ENCODE results near the gene MADD.

DNA sequence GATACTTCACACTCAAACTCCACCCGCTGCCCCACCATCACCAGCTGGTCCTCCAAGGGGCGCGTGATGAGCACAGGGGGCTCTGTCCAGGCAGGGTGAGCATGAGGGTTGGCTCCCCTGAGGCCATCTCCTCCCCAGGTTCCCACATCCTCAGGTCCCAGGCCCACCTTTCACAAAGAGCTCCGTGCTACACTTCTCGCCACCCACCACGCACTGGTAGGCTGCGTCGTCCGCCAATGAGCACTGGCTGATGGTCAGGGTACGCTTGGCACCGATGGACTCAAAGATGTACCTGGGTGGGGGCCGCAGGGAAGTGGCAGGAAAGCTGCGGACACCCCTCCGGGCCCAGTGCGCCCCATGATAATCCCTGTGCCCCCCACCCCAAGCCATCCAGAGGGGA, 72.9 kb downstream of the MADD start:
- TF ChIP-seq, protein P1, sequence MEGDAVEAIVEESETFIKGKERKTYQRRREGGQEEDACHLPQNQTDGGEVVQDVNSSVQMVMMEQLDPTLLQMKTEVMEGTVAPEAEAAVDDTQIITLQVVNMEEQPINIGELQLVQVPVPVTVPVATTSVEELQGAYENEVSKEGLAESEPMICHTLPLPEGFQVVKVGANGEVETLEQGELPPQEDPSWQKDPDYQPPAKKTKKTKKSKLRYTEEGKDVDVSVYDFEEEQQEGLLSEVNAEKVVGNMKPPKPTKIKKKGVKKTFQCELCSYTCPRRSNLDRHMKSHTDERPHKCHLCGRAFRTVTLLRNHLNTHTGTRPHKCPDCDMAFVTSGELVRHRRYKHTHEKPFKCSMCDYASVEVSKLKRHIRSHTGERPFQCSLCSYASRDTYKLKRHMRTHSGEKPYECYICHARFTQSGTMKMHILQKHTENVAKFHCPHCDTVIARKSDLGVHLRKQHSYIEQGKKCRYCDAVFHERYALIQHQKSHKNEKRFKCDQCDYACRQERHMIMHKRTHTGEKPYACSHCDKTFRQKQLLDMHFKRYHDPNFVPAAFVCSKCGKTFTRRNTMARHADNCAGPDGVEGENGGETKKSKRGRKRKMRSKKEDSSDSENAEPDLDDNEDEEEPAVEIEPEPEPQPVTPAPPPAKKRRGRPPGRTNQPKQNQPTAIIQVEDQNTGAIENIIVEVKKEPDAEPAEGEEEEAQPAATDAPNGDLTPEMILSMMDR (conservative IDR thresholded peaks at IDR 0.05 in 1 of 2, IDR thresholded peaks at IDR 0.05 in 1 of 2; ENCODE audit: low read depth in 1 of 2, low read length in 2 of 2): no peak
- TF ChIP-seq EZH2 (IDR thresholded peaks at IDR 0.05; ENCODE audit: low read length, missing control alignments): no peak
